ENCODE measurements around the gene SLC30A1. TPM values are rescaled to one million over a fixed set of nuclear protein-coding genes. Genes with fewer than 3 reads are reported as not detected.

Gene SLC30A1
- total and polyA plus RNA-seq, 10 of the 15 experiments (the other 5 are each of a cell fraction or from before 2014, with no cell fraction given): 3.5 to 14.1 (median 8.8) TPM

DNA sequence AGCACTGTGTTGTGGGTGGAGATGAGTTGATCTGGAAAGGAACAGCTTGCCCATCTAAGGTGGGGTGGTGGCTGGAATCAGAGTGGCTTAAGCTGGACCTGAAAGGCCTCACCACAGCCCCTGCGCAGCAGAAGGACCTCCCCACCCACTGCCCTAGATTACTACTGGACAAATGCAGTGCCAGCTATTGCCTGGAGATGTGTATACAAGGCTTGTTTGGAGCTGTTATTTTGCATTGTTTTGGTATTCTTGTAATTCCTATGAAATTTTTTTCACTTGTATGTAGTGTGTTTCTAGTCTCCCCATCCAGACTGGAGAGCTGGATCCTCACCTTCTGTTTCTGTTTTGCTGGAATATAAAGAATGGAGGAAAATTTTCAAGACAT lies 1.3 kb upstream of the SLC30A1 start (continued):
- TF ChIP-seq, protein P1, sequence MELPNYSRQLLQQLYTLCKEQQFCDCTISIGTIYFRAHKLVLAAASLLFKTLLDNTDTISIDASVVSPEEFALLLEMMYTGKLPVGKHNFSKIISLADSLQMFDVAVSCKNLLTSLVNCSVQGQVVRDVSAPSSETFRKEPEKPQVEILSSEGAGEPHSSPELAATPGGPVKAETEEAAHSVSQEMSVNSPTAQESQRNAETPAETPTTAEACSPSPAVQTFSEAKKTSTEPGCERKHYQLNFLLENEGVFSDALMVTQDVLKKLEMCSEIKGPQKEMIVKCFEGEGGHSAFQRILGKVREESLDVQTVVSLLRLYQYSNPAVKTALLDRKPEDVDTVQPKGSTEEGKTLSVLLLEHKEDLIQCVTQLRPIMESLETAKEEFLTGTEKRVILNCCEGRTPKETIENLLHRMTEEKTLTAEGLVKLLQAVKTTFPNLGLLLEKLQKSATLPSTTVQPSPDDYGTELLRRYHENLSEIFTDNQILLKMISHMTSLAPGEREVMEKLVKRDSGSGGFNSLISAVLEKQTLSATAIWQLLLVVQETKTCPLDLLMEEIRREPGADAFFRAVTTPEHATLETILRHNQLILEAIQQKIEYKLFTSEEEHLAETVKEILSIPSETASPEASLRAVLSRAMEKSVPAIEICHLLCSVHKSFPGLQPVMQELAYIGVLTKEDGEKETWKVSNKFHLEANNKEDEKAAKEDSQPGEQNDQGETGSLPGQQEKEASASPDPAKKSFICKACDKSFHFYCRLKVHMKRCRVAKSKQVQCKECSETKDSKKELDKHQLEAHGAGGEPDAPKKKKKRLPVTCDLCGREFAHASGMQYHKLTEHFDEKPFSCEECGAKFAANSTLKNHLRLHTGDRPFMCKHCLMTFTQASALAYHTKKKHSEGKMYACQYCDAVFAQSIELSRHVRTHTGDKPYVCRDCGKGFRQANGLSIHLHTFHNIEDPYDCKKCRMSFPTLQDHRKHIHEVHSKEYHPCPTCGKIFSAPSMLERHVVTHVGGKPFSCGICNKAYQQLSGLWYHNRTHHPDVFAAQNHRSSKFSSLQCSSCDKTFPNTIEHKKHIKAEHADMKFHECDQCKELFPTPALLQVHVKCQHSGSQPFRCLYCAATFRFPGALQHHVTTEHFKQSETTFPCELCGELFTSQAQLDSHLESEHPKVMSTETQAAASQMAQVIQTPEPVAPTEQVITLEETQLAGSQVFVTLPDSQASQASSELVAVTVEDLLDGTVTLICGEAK (IDR thresholded peaks at IDR 0.05; ENCODE audit: borderline replicate concordance): no peak
- TF ChIP-seq TARDBP (IDR thresholded peaks at IDR 0.05; ENCODE audit: borderline replicate concordance): no peak
- TF ChIP-seq WRNIP1 (IDR thresholded peaks at IDR 0.05; ENCODE audit: borderline replicate concordance, low read depth, low read length): no peak
- no peak for TF ChIP-seq MTA3 (IDR thresholded peaks at IDR 0.05; ENCODE audit: borderline replicate concordance, low read length)
- no peak for TF ChIP-seq SIN3A (IDR thresholded peaks at IDR 0.05; ENCODE audit: low read depth, low read length)
- TF ChIP-seq SUPT20H (IDR thresholded peaks at IDR 0.05; ENCODE audit: borderline replicate concordance, control insufficient read depth, low read depth, low read length): no peak
